ENCODE data around the gene SEMA4C. TPM values are rescaled to one million over a fixed set of nuclear protein-coding genes. Genes with fewer than 3 reads are reported as not detected.

SEMA4C gene
- total RNA-seq, 4 donors from 2014 or later: 58.7 to 66.6 (median 62.8) TPM

- Histone ChIP-seq H3K4me3 (no peak overlapping the region), H3K9me3 (no peaks in the 10 kb centered on the region), H3K4me1 (peaks cover 4 to 60% (median 26%) of the 10 kb centered on the region in 3 donors), H3K27ac (peak overlapping the region in 3 of 4 donors; percentile 80 to 84 (median 83)), H3K36me3 (no peaks in the 10 kb centered on the region), H3K27me3 (no peaks in the 10 kb centered on the region)
- TF ChIP-seq CTCF (IDR thresholded peaks at IDR 0.05): no peak
- TF ChIP-seq EP300 (IDR thresholded peaks at IDR 0.05): no peak
- TF ChIP-seq POLR2AphosphoS5 (IDR thresholded peaks at IDR 0.05): no peak
- TF ChIP-seq POLR2A (IDR thresholded peaks at IDR 0.05): no peak
- WGBS, 2 donors (ENCODE audit: low coverage in 1 of 2): 100% methylated on average over 4 of the region's 23 CpGs; no CpG with 5 or more reads in 1 of the 2 donors
- ATAC-seq: no peak
Observed at GRCh38 chr2:96885432-96886347, 15.8 kb upstream of the SEMA4C start.

- Histone ChIP-seq H3K4me3 (no peak overlapping the region), H3K27ac (no peak overlapping the region), H3K27me3 (no peaks in the 10 kb centered on the region), H3K36me3 (no peaks in the 10 kb centered on the region), H3K4me1 (peaks cover 4 to 48% (median 26%) of the 10 kb centered on the region in 3 donors), H3K9me3 (no peaks in the 10 kb centered on the region)
- no peak for ATAC-seq
- WGBS, 2 donors (ENCODE audit: low coverage in 1 of 2): 75% methylated on average over 8 of the region's 19 CpGs; no CpG with 5 or more reads in 1 of the 2 donors
- no peak for TF ChIP-seq POLR2AphosphoS5 (IDR thresholded peaks at IDR 0.05)
- TF ChIP-seq CTCF (IDR thresholded peaks at IDR 0.05): no peak
- TF ChIP-seq EP300 (IDR thresholded peaks at IDR 0.05): no peak
- TF ChIP-seq POLR2A (IDR thresholded peaks at IDR 0.05): no peak
Observed at GRCh38 chr2:96884299-96885094, 14.6 kb upstream of the SEMA4C start.

- H3K27ac ChIP-seq: no peak overlapping the region
Observed at GRCh38 chr2:96883306-96883705, 13.4 kb upstream of the SEMA4C start.

GRCh38 chr2:96882906-96883305 is 13.0 kb upstream of the SEMA4C start:
- Histone ChIP-seq H3K27ac (no peak overlapping the region), H3K4me1 (peaks cover 0 to 32% (median 14%) of the 10 kb centered on the region in 3 donors), H3K27me3 (no peaks in the 10 kb centered on the region), H3K36me3 (no peaks in the 10 kb centered on the region), H3K9me3 (no peaks in the 10 kb centered on the region), H3K4me3 (no peak overlapping the region)
- TF ChIP-seq CTCF (IDR thresholded peaks at IDR 0.05) (no peak), POLR2A (IDR thresholded peaks at IDR 0.05) (no peak), EP300 (IDR thresholded peaks at IDR 0.05) (no peak), POLR2AphosphoS5 (IDR thresholded peaks at IDR 0.05) (no peak)
- ATAC-seq: no peak
- no CpG with 5 or more reads among the region's 8 CpGs for WGBS, 2 donors (ENCODE audit: low coverage in 1 of 2)

More at GRCh38 chr2:96883306-96883705, 13.4 kb upstream of the SEMA4C start:
- Histone ChIP-seq H3K27me3 (no peaks in the 10 kb centered on the region), H3K4me3 (no peak overlapping the region), H3K9me3 (no peaks in the 10 kb centered on the region), H3K36me3 (no peaks in the 10 kb centered on the region), H3K4me1 (peaks cover 2 to 36% (median 18%) of the 10 kb centered on the region in 3 donors)
- no peak for ATAC-seq
- WGBS, 2 donors (ENCODE audit: low coverage in 1 of 2): no CpG with 5 or more reads among the region's 9 CpGs
- TF ChIP-seq EP300 (IDR thresholded peaks at IDR 0.05) (no peak), POLR2A (IDR thresholded peaks at IDR 0.05) (no peak), POLR2AphosphoS5 (IDR thresholded peaks at IDR 0.05) (no peak), CTCF (IDR thresholded peaks at IDR 0.05) (no peak)

Measured in gastroesophageal sphincter (tissue), 4 donors.